HEK293 (cell line): Measurements from ENCODE around the gene SLC35F3.
A peak's percentile ranks its signal among the peaks of the same experiment; 100 is the strongest.

Experiments
- BCL11A ChIP-seq: fragments of 450-650 bp; formaldehyde crosslinking; IDR thresholded peaks from 2 replicates; pipeline ENCODE4 v1.5.1; 2016; ENCODE audit warnings: low read depth, missing biosample characterization, missing genetic modification characterization
- GLI2 ChIP-seq: fragments of 450-650 bp; formaldehyde crosslinking; IDR thresholded peaks from 2 replicates; pipeline ENCODE4; 2017; ENCODE audit warnings: missing biosample characterization, missing genetic modification characterization, low read depth, borderline replicate concordance
- GLIS1 ChIP-seq: fragments of 450-650 bp; formaldehyde crosslinking; IDR thresholded peaks from 2 replicates; pipeline ENCODE4 v1.5.1; 2016; ENCODE audit warnings: missing biosample characterization, missing genetic modification characterization
- GLIS2 ChIP-seq: fragments of 450-650 bp; formaldehyde crosslinking; IDR thresholded peaks from 2 replicates; pipeline ENCODE4 v1.5.1; 2016; ENCODE audit warnings: missing biosample characterization, missing genetic modification characterization
- HIC1 ChIP-seq: fragments of 450-650 bp; formaldehyde crosslinking; IDR thresholded peaks from 2 replicates; pipeline ENCODE4 v1.5.1; 2016; ENCODE audit warnings: missing biosample characterization, missing genetic modification characterization
- HOXD13 ChIP-seq: sonication (generic); formaldehyde crosslinking; IDR thresholded peaks from 2 replicates; pipeline ENCODE4 v1.8.0; 2022; ENCODE audit warnings: missing genetic modification reagents, borderline replicate concordance
- IKZF3 ChIP-seq: fragments of 450-650 bp; IDR thresholded peaks from 2 replicates; pipeline ENCODE4 v1.5.0; 2018; ENCODE audit warnings: missing biosample characterization, mild to moderate bottlenecking, missing genetic modification characterization, moderate library complexity
- KLF16 ChIP-seq: fragments of 450-650 bp; formaldehyde crosslinking; IDR thresholded peaks from 2 replicates; pipeline ENCODE4 v1.5.1; 2017; ENCODE audit warnings: missing biosample characterization, missing genetic modification characterization
- MYNN ChIP-seq: fragments of 450-650 bp; formaldehyde crosslinking; IDR thresholded peaks from 2 replicates; pipeline ENCODE4 v1.5.1; 2016; ENCODE audit warnings: missing biosample characterization, missing genetic modification characterization, borderline replicate concordance
- SCRT2 ChIP-seq: fragments of 450-650 bp; formaldehyde crosslinking; IDR thresholded peaks from 2 replicates; pipeline ENCODE4 v1.5.1; 2016; ENCODE audit warnings: missing biosample characterization, missing genetic modification characterization
- ZBTB20 ChIP-seq: fragments of 450-650 bp; formaldehyde crosslinking; IDR thresholded peaks from 2 replicates; pipeline ENCODE4 v1.5.1; 2016; ENCODE audit warnings: missing biosample characterization, missing genetic modification characterization
- ZBTB21 ChIP-seq: fragments of 450-650 bp; formaldehyde crosslinking; IDR thresholded peaks from 2 replicates; pipeline ENCODE4 v1.5.1; 2017; ENCODE audit warnings: missing biosample characterization, missing genetic modification characterization
- ZFP3 ChIP-seq: fragments of 450-650 bp; formaldehyde crosslinking; IDR thresholded peaks from 2 replicates; pipeline ENCODE4 v1.5.1; 2016; ENCODE audit warnings: low read depth, missing biosample characterization, missing genetic modification characterization
- ZNF16 ChIP-seq: fragments of 450-650 bp; formaldehyde crosslinking; IDR thresholded peaks from 2 replicates; pipeline ENCODE4 v1.5.1; 2016; ENCODE audit warnings: low read depth, missing biosample characterization, missing genetic modification characterization
- ZNF174 ChIP-seq: fragments of 450-650 bp; formaldehyde crosslinking; IDR thresholded peaks from 2 replicates; pipeline ENCODE4 v1.5.0; 2017; ENCODE audit warnings: missing biosample characterization, mild to moderate bottlenecking, missing genetic modification characterization
- ZNF324 ChIP-seq: fragments of 450-650 bp; formaldehyde crosslinking; IDR thresholded peaks from 2 replicates; pipeline ENCODE4 v1.5.1; 2016; ENCODE audit warnings: missing biosample characterization, missing genetic modification characterization
- ZNF335 ChIP-seq: fragments of 450-650 bp; formaldehyde crosslinking; conservative IDR thresholded peaks from 2 replicates; pipeline ENCODE4 v1.5.1; 2016; ENCODE audit warnings: missing biosample characterization, missing genetic modification characterization
- ZNF366 ChIP-seq: fragments of 450-650 bp; formaldehyde crosslinking; conservative IDR thresholded peaks from 2 replicates; pipeline ENCODE4 v1.5.1; 2016; ENCODE audit warnings: missing biosample characterization, missing genetic modification characterization
- ZNF391 ChIP-seq: fragments of 450-650 bp; formaldehyde crosslinking; IDR thresholded peaks from 2 replicates; pipeline ENCODE4 v1.5.1; 2016; ENCODE audit warnings: low read depth, missing biosample characterization, missing genetic modification characterization, borderline replicate concordance
- ZNF416 ChIP-seq: fragments of 450-650 bp; formaldehyde crosslinking; IDR thresholded peaks from 2 replicates; pipeline ENCODE4 v1.5.1; 2016; ENCODE audit warnings: missing biosample characterization, missing genetic modification characterization
- ZNF488 ChIP-seq: fragments of 450-650 bp; formaldehyde crosslinking; IDR thresholded peaks from 2 replicates; pipeline ENCODE4 v1.5.1; 2016; ENCODE audit warnings: missing biosample characterization, missing genetic modification characterization
- ZNF654 ChIP-seq: fragments of 450-650 bp; formaldehyde crosslinking; IDR thresholded peaks from 2 replicates; pipeline ENCODE4 v1.5.1; 2016; ENCODE audit warnings: low read depth, missing biosample characterization, missing genetic modification characterization
- ZNF785 ChIP-seq: fragments of 450-650 bp; formaldehyde crosslinking; IDR thresholded peaks from 2 replicates; pipeline ENCODE4 v1.5.1; 2016; ENCODE audit warnings: missing biosample characterization, missing genetic modification characterization
- ZSCAN16 ChIP-seq: fragments of 450-650 bp; formaldehyde crosslinking; IDR thresholded peaks from 2 replicates; pipeline ENCODE4 v1.5.1; 2016; ENCODE audit warnings: missing biosample characterization, missing genetic modification characterization
- ZSCAN4 ChIP-seq: fragments of 450-650 bp; formaldehyde crosslinking; IDR thresholded peaks from 2 replicates; pipeline ENCODE4 v1.5.1; 2017; ENCODE audit warnings: missing biosample characterization, missing genetic modification characterization
- ZXDB ChIP-seq: fragments of 450-650 bp; formaldehyde crosslinking; IDR thresholded peaks from 2 replicates; pipeline ENCODE4 v1.5.1; 2016; ENCODE audit warnings: missing biosample characterization, missing genetic modification characterization
- TF ChIP-seq, protein P1 (sequence below): fragments of 450-650 bp; formaldehyde crosslinking; conservative IDR thresholded peaks from 2 replicates; pipeline ENCODE4 v1.5.1; 2016; ENCODE audit warnings: low read depth, missing biosample characterization, missing genetic modification characterization
- TF ChIP-seq, protein P2 (sequence below): fragments of 450-650 bp; formaldehyde crosslinking; IDR thresholded peaks from 2 replicates; pipeline ENCODE4; 2016; ENCODE audit warnings: missing biosample characterization, missing genetic modification characterization
- TF ChIP-seq, protein P3 (sequence below): fragments of 450-650 bp; formaldehyde crosslinking; IDR thresholded peaks from 2 replicates; pipeline ENCODE4 v1.5.1; 2016; ENCODE audit warnings: missing biosample characterization, missing genetic modification characterization

SLC35F3 gene

GRCh38 chr1:234065794-234066447 is 161.4 kb downstream of the SLC35F3 start (continued):
- TF ChIP-seq ZNF488 (tag by site-specific recombination) (no peak), HIC1 (tag by site-specific recombination) (no peak), ZNF391 (no peak), ZNF654 (tag by site-specific recombination) (peak; percentile 64), GLIS1 (tag by site-specific recombination) (no peak), ZNF16 (no peak), ZNF324 (tag by site-specific recombination) (no peak), ZNF335 (tag by site-specific recombination) (peak; percentile 52; the same call in 1 of the 2 replicates), ZFP3 (tag by site-specific recombination) (no peak), ZNF174 (tag by site-specific recombination) (0 out of 2 replicates have a peak, but pooled peaks have one; percentile 4), BCL11A (no peak), ZSCAN16 (tag by site-specific recombination) (no peak), ZBTB21 (tag by site-specific recombination) (peak; percentile 84), ZNF366 (tag by site-specific recombination) (no peak), ZXDB (tag by site-specific recombination) (0 out of 2 replicates have a peak, but pooled peaks have one; percentile 12), ZSCAN4 (no peak), KLF16 (no peak), MYNN (no peak), ZBTB20 (tag by site-specific recombination) (no peak), ZNF785 (tag by site-specific recombination) (no peak), GLI2 (tag by site-specific recombination) (no peak), GLIS2 (tag by site-specific recombination) (no peak), HOXD13 (CRISPR knock-in tag) (no peak), SCRT2 (tag by site-specific recombination) (no peak), ZNF416 (no peak), IKZF3 (tag by site-specific recombination) (no peak)
- TF ChIP-seq, protein P1, sequence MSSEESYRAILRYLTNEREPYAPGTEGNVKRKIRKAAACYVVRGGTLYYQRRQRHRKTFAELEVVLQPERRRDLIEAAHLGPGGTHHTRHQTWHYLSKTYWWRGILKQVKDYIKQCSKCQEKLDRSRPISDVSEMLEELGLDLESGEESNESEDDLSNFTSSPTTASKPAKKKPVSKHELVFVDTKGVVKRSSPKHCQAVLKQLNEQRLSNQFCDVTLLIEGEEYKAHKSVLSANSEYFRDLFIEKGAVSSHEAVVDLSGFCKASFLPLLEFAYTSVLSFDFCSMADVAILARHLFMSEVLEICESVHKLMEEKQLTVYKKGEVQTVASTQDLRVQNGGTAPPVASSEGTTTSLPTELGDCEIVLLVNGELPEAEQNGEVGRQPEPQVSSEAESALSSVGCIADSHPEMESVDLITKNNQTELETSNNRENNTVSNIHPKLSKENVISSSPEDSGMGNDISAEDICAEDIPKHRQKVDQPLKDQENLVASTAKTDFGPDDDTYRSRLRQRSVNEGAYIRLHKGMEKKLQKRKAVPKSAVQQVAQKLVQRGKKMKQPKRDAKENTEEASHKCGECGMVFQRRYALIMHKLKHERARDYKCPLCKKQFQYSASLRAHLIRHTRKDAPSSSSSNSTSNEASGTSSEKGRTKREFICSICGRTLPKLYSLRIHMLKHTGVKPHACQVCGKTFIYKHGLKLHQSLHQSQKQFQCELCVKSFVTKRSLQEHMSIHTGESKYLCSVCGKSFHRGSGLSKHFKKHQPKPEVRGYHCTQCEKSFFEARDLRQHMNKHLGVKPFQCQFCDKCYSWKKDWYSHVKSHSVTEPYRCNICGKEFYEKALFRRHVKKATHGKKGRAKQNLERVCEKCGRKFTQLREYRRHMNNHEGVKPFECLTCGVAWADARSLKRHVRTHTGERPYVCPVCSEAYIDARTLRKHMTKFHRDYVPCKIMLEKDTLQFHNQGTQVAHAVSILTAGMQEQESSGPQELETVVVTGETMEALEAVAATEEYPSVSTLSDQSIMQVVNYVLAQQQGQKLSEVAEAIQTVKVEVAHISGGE (tag by site-specific recombination), result no peak
- TF ChIP-seq, protein P2, sequence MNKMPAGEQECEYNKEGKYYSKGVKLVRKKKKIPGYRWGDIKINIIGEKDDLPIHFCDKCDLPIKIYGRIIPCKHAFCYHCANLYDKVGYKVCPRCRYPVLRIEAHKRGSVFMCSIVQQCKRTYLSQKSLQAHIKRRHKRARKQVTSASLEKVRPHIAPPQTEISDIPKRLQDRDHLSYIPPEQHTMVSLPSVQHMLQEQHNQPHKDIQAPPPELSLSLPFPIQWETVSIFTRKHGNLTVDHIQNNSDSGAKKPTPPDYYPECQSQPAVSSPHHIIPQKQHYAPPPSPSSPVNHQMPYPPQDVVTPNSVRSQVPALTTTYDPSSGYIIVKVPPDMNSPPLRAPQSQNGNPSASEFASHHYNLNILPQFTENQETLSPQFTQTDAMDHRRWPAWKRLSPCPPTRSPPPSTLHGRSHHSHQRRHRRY (tag by site-specific recombination), result no peak
- TF ChIP-seq, protein P3, sequence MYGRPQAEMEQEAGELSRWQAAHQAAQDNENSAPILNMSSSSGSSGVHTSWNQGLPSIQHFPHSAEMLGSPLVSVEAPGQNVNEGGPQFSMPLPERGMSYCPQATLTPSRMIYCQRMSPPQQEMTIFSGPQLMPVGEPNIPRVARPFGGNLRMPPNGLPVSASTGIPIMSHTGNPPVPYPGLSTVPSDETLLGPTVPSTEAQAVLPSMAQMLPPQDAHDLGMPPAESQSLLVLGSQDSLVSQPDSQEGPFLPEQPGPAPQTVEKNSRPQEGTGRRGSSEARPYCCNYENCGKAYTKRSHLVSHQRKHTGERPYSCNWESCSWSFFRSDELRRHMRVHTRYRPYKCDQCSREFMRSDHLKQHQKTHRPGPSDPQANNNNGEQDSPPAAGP (tag by site-specific recombination), result no peak
